ENCODE results near the gene ARHGAP21. TPM values are rescaled to one million over a fixed set of nuclear protein-coding genes. Genes with fewer than 3 reads are reported as not detected.

The ARHGAP21 gene
- polyA plus RNA-seq, 1 donor (not counting 4 experiments of a cell fraction or from before 2014, with no cell fraction given) = 78.5 TPM

- H3K27ac ChIP-seq (ENCODE audit: control insufficient read depth, insufficient read depth, low read length) = no peak overlapping the region
- FAIRE-seq = no peak
- H3K9ac ChIP-seq (ENCODE audit: control insufficient read depth, extremely low read depth, insufficient read depth, low read length) = no peak overlapping the region
- H3K9me1 ChIP-seq (ENCODE audit: control insufficient read depth, extremely low read depth, insufficient read depth, low read length) = no peaks in the 10 kb centered on the region
- TF ChIP-seq EZH2 (IDR thresholded peaks at IDR 0.05; ENCODE audit: low read length) (no peak), CTCF (optimal IDR thresholded peaks at IDR 0.05 in 1 of 3, IDR thresholded peaks at IDR 0.05 in 1 of 3, conservative IDR thresholded peaks at IDR 0.05 in 1 of 3; ENCODE audit: extremely low read depth in 1 of 3, insufficient read depth in 2 of 3, low read length in 3 of 3) (no peak)
- dilution Hi-C loops (cut with MboI; ENCODE audit: extremely low pct_ligation_motif_present, low sequenced_read_pairs) = no loop called here
- H3K4me2 ChIP-seq (ENCODE audit: control insufficient read depth, extremely low read depth, insufficient read depth, low read depth, low read length) = no peak overlapping the region
- no peaks in the 10 kb centered on the region for H4K20me1 ChIP-seq (ENCODE audit: control insufficient read depth, extremely low read depth, insufficient read depth, low read length)
- H2AFZ ChIP-seq (ENCODE audit: control insufficient read depth, low read length) = no peak overlapping the region
- H3K79me2 ChIP-seq (ENCODE audit: control insufficient read depth, insufficient read depth, low read length) = no peaks in the 10 kb centered on the region
- no peaks in the 10 kb centered on the region for H3K4me1 ChIP-seq (ENCODE audit: control insufficient read depth, extremely low read depth, insufficient read depth, low read length)
- H3K27me3 ChIP-seq (ENCODE audit: control insufficient read depth, extremely low read depth, insufficient read depth, low read length) = no peaks in the 10 kb centered on the region
- H3K4me3 ChIP-seq (ENCODE audit: control insufficient read depth in 2 of 3, extremely low read depth in 1 of 3, insufficient read depth in 2 of 3, low read depth in 1 of 3, low read length in 3 of 3) = no peak overlapping the region
- H3K36me3 ChIP-seq (ENCODE audit: control insufficient read depth in 2 of 2, extremely low read depth in 1 of 2, insufficient read depth in 2 of 2, low read length in 2 of 2) = no peaks in the 10 kb centered on the region
- no peaks in the 10 kb centered on the region for H3K9me3 ChIP-seq (ENCODE audit: control insufficient read depth, low read depth, low read length)
- no peak for DNase-seq (ENCODE audit: low read depth, low spot score)
Observed at GRCh38 chr10:24568042-24568441, 155.6 kb downstream of the ARHGAP21 start.

- Histone ChIP-seq H3K36me3 (ENCODE audit: control insufficient read depth in 2 of 2, extremely low read depth in 1 of 2, insufficient read depth in 2 of 2, low read length in 2 of 2) (no peaks in the 10 kb centered on the region), H3K4me2 (ENCODE audit: control insufficient read depth, extremely low read depth, insufficient read depth, low read depth, low read length) (no peak overlapping the region), H3K9ac (ENCODE audit: control insufficient read depth, extremely low read depth, insufficient read depth, low read length) (no peak overlapping the region), H3K4me3 (ENCODE audit: control insufficient read depth in 2 of 3, extremely low read depth in 1 of 3, insufficient read depth in 2 of 3, low read depth in 1 of 3, low read length in 3 of 3) (no peak overlapping the region), H4K20me1 (ENCODE audit: control insufficient read depth, extremely low read depth, insufficient read depth, low read length) (no peaks in the 10 kb centered on the region), H3K27ac (ENCODE audit: control insufficient read depth, insufficient read depth, low read length) (no peak overlapping the region), H3K9me1 (ENCODE audit: control insufficient read depth, extremely low read depth, insufficient read depth, low read length) (no peaks in the 10 kb centered on the region), H2AFZ (ENCODE audit: control insufficient read depth, low read length) (no peak overlapping the region), H3K79me2 (ENCODE audit: control insufficient read depth, insufficient read depth, low read length) (no peaks in the 10 kb centered on the region), H3K9me3 (ENCODE audit: control insufficient read depth, low read depth, low read length) (no peaks in the 10 kb centered on the region), H3K4me1 (ENCODE audit: control insufficient read depth, extremely low read depth, insufficient read depth, low read length) (peaks cover 7% of the 10 kb centered on the region), H3K27me3 (ENCODE audit: control insufficient read depth, extremely low read depth, insufficient read depth, low read length) (no peaks in the 10 kb centered on the region)
- TF ChIP-seq EZH2 (IDR thresholded peaks at IDR 0.05; ENCODE audit: low read length) (no peak), CTCF (optimal IDR thresholded peaks at IDR 0.05 in 1 of 3, IDR thresholded peaks at IDR 0.05 in 1 of 3, conservative IDR thresholded peaks at IDR 0.05 in 1 of 3; ENCODE audit: extremely low read depth in 1 of 3, insufficient read depth in 2 of 3, low read length in 3 of 3) (no peak)
- DNase-seq (ENCODE audit: low read depth, low spot score) (no peak), FAIRE-seq (no peak)
- dilution Hi-C loops (cut with MboI; ENCODE audit: extremely low pct_ligation_motif_present, low sequenced_read_pairs) = no loop called here
Observed at GRCh38 chr10:24561453-24561852, 162.2 kb downstream of the ARHGAP21 start.
